GM18951 (cell line): ENCODE data around the gene IFITM10.
A peak's percentile ranks its signal among the peaks of the same experiment; 100 is the strongest.

Source experiments
- POLR2A ChIP-seq: IDR thresholded peaks from 4 replicates; pipeline ENCODE4 v1.6.1; 2011; ENCODE audit warnings: mild to moderate bottlenecking; ENCODE audit not compliant: insufficient read length, insufficient read depth; ENCODE audit errors: extremely low read depth
- in situ Hi-C: fragments of 300-500 bp; cut with MboI; formaldehyde crosslinking; loops from one replicate; pipeline ENCODE4 v1.12.0; 2022; ENCODE audit warnings: low sequenced_read_pairs, mixed read lengths, inconsistent platforms; ENCODE audit not compliant: unreplicated experiment

The IFITM10 gene

DNA sequence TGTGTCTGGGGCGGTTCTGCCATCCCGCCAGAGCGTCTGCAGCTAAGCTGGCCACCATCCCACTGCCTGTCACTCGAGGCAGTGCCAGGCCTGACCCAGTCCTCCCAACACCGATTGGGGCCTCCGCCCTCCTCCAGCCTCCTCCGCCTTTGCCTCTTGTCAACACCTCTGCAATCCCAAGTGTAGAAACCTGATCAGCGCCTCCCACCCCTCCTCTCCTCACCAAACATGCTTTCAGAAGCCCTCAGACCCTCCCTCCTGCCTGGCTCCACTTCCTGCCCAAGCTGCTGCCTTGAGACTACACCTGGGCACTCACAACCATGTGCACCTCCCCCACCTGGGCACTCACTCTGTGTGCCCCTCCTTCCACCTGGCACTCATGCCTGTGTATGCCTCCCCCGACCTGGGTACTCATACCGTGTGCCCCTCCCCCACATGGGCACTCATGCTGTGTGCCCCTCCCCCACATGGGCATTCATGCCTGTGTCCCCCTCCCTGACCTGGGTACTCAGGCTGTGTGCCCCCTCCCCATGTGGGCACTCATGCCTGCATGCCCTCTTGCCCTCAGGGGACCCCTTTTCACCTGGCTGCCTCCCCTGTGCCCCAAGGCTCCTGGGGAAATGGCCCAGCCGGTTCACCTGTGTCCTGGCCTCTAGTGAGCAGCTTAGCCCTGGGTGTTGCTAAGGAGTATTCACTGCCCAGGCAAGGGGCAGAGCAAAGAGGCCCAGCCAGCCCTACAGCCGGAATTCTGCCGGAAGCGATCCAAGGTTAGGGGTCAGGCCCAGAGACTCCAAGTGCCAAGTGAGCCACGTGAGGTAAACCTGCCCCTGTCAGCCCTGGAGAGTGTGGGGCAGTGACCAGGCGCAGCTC lies 5.5 kb upstream of the IFITM10 start:
- no peak for TF ChIP-seq POLR2A
- in situ Hi-C loops = no loop called here

DNA sequence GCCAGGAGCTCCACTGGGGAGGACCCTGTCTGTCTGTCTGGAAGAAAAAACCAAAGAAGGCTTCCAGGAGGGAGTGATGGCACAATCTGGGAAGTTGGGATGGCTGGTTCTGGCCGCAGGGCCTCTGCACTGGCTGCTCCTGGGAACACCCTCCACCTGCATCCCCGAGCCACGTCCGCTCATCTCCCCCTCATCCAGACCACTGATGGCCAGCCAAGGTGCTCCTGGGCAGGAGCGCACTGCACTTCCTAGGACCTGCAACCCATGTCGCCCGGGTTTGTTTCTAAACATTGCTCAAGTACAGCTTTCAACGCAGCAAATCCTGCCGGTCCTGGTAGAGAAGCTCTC lies 4.9 kb upstream of the IFITM10 start:
- in situ Hi-C loops = no loop called here
- TF ChIP-seq POLR2A = no peak

DNA sequence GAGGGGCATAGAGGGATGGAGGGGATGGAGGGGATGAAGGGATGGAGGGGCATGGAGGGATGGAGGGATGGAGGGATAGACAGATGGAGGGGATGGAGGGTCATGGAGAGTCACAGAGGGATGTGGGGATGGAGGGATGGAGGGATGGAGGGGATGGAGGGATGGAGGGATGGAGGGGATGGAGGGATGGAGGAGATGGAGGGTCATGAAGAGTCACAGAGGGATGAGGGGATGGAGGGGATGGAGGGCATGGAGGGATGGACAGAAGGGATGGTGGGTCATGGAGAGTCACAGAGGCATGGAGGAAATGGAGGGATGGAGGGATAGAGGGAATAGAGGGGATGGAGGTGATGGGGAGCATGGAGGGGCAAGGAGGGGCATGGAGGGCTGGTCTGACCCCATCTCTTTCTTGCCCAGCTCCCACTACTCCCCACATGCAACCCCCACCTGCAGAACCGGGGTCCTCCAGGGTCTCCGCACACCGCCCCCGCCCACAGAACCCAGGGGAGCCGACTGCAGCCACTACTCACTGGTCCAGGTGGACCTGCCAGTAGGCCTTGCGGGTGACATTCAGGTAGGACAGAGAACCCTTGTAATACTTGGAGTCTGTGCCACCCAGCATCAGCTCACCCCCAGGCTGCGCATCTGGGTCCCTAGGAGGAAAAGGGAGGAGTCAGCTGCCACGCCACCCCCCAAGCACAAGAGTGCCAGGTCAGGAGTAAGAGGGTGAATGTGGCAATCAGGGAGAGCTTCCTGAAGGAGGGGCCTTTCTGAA lies 4.2 kb upstream of the IFITM10 start:
- TF ChIP-seq POLR2A = no peak
- in situ Hi-C loops = no loop called here

DNA sequence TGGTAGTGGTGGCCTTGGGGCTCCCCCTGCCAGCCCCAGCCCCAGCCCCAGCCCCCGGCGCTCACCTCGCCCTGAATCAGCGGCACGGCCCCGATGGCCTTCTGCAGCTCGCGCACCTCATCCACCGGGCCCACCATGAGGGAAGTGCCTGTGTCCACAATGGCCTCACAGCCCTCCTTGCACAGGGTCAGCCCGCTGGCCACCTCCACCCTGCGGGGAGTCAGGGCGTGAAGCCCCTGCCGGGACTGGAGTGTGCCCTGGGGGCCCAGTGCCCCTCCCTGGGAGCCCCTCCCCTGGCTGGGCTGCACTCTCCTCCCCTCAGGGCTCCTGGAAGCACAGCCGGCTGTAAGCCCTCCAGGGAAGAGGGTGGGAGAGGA lies 3.5 kb upstream of the IFITM10 start:
- in situ Hi-C loops = no loop called here
- no peak for TF ChIP-seq POLR2A

DNA sequence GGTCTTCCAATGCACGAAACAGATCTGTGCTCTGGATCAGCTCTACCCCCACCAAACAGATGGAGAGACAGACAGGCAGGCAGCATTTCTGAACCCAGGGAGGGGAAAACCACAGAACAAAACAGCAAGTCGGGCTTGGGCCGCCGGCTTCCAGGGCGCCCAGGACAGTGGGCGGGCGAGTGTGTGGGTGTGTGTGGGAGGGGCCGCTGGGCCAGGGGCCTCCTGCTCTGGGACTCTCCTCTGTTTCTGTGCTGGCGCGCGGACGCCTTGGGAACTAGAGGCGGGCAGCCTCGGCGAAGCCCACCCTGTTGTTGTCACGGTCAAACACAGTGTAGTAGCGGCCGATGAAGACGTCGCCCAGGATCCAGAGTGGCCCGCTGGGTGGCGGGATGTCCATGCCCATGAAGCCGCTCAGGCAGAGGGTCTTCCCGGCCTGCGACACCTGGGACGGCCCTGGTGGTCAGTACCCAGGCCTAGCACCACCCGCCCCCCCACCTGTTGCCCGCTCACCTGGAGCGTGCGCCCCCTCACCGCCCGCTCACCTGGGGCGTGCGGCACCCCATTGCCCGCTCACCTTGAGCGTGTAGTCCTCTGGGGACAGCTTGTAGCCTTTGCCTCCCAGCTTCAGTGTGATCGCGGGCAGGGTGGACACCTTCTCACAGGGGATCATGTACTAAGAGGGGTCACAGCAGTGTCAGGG lies 3.0 kb upstream of the IFITM10 start:
- TF ChIP-seq POLR2A = no peak
- in situ Hi-C loops = no loop called here

DNA sequence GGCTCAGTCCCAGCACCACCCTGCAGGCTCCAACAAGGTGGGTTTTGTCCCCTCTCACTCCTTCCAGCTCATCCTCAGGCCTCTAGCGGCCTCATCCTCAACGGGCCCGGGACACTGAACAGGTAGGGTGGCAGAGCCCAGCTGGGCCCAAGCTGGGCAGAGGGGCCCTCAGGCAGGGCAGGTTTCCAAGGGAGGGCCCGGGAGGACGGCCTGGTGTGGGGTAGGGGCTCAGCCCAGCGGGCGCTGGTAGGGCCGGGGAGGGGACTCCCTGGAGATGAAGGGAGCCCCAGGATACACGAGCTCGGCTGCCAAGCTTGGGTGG lies 2.5 kb upstream of the IFITM10 start:
- in situ Hi-C loops = no loop called here
- no peak for TF ChIP-seq POLR2A

DNA sequence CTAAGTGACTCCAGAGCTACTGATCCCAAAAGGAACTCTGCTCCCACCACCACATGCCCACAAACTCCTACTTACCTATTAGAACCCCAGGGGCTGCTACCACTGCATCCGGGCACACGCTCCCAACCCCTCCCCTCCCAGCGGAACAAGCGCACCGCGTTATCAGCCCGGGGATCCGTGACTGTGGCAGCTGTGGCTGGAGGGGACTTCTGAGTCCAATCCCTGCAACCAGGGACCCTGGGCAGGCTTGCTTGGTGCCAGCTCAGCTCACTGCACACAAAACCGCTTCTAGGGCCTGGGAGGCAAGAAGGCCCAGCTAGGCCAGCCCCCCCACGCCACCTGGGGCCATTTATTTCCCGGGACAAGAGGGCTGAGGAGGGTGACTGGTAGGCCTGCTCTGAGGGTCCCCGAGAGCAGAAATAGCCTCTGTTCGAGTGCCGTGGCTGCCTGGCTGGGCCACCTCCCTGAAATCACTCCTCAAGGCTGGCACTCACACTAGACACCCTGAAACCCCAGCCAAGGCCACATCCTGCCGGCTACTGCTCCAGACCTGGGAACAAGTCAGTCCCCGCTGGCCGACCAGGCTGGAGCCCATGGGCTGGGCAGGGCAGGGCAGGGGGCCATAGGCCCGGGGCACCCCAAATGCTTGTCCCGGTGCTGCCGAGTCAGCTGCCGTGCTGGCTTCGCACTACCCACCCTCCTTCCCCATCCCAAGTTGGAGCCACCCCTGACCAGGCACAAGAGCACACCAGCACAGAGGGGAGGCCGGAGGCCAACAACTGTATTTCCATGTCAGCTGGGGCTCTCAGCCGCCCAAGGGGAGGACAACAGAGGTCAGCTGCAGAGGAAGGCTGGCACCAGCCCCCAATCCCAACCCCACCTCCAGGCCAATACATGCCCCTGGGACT lies 1.9 kb upstream of the IFITM10 start:
- no peak for TF ChIP-seq POLR2A

DNA sequence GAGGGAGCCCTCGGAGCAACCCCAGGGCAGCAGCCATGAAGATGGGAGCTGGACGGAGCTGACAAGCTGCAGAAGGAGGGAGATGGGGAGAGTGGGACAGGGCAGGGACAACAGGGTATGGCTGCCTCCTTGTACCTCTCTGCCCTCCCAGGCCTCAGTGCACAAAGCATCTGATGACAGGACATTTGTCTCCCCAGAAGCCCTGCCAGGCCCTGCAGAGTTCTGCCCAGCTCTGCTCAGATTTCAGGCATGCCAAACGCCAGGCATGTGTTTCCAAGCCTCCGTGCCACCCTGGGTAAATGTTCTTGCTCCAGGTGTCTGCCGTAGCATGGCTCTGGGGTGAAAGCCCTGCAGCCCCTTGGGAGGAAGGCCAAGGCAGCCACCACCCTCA lies 1.1 kb upstream of the IFITM10 start:
- in situ Hi-C loops = no loop called here

More for the DNA sequence above, 1.9 kb upstream of the IFITM10 start:
- in situ Hi-C loops = no loop called here

DNA sequence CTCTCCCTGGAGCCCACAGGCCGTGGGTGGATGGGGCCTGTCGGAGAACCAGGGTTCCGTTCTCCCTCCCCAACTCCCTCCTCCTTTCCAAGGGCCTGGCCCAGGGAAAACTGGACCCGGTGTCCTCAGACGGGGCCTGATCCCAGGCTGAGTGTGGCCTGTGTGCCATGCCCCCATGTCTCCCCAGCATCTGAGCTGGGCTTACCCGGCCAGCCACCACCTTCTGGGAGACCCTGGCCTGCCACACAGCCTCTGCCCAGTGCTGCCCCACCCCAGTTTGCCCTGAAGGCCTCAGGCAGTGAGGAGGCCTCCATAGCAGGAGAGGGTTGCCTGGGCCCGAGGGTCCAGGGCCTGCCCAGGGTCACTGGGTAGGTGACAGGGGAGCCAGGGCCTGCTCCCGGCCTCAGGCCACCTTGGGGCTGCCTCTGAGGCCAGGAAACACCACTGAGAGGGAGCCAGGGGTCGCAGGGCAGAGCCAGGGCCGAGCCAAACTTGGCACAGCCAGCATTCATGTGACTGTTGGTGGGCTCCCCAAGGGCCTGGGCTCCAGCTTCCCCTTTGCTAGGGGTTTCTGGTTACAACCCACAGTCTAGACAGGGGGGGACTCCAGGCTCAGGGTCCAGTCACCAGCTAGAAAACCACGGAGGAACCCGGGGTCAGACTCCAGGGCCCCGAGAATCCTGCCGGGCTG lies 590 bp upstream of the IFITM10 start:
- TF ChIP-seq POLR2A = peak; percentile 16
- in situ Hi-C loops = no loop called here

More for the DNA sequence above, 1.1 kb upstream of the IFITM10 start:
- no peak for TF ChIP-seq POLR2A

DNA sequence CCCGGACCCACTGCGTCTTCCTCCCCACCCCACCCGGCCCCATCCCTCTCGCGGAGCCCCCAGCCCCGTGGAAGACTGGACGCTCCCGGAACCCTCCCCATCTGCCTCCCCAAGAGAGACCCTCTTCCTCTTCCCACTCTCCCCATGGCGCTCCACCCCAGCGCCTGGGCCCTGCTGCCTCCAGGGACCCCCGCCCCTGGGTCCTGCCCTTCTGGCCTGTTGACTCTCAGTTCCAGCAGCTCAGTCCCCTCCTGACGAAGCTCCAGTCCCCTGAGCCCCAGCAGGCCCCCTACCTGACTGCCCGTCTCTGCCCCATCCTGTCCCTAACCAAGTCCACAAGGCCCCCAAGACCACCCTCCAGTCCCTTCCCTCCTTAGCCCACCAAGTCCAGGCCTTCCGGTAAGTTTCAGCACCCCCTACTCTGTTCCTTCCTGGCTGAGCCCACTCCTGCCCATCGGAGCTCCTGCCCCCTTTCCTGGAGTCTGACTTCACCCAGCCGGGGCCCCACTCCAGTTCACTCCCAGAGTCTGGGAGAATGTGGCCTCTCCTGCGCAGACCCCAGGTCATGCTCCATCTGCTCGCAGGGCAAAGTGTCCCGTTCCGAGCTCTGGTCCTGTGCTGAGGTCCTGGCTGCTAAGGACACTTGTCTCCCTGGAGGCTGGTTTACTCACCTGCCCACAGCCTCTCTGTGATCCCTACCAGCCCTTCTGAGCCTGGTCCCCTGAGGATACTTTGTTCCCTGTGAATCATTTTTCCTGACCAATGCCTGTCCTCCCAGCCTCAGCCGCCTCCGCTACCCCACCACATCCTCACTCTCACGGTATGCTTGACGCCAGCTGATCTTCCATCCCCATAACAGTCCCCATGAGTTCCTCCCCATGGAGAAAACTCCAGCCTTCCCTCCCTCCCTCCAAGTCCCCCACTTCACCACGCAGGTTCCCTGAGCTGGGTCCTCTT lies 722 bp downstream of the IFITM10 start:
- no peak for TF ChIP-seq POLR2A
- in situ Hi-C loops = no loop called here
